Measurements from ENCODE around the gene LRSAM1. TPM values are rescaled to one million over a fixed set of nuclear protein-coding genes. Genes with fewer than 3 reads are reported as not detected.

Gene LRSAM1
- total RNA-seq, 4 donors from 2014 or later, result 13.0 to 24.7 (median 19.6) TPM

- TF ChIP-seq CTCF (IDR thresholded peaks at IDR 0.05; ENCODE audit: low read depth), result no peak
These were observed 31.4 kb downstream of the LRSAM1 start for GRCh38 chr9:127482662-127483061.

DNA sequence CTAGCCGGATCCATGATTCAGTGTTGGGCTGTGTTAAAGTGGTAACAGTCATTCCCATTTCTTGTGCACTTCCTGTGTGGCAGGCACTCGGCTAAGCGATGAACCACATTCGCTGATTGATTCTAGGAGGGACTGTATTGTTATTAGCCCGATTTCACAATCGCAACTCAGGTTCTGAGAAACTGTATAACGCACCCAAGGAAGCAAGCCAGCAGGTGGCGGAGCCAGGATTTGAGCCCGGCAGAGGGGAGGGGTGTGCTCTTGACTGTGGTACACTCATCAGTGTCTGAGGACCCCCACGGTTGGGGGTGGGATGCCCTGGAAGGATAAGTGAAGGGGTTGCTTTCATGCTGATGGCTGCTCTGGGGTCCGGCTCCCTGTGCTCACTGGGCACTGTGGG is 34.7 kb downstream of the LRSAM1 start:
- TF ChIP-seq CTCF (IDR thresholded peaks at IDR 0.05; ENCODE audit: low read depth), result no peak

DNA sequence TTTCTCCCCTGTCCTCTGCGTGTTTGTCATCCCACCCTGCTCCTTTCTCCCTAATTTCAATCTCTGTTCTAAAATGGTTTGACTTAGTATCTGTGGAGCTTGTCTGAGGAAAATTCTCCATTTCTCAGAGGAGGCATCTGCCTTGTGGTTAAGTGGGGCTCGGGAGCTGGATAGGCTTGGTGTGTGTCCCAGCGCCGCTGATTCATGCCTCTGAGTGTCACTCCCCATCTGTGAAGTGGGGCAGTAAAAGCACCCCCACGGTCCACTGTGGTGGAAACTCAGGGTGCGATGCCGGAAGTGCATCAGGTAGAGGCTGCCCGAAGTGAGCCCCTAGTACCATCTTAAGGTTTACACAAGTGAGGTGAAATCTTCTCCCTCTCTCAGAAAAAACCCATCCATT is 37.6 kb downstream of the LRSAM1 start:
- no peak for TF ChIP-seq CTCF (IDR thresholded peaks at IDR 0.05; ENCODE audit: low read depth)

GRCh38 chr9:127489471-127490115 is 38.3 kb downstream of the LRSAM1 start:
- no peak for TF ChIP-seq CTCF (IDR thresholded peaks at IDR 0.05; ENCODE audit: low read depth)

DNA sequence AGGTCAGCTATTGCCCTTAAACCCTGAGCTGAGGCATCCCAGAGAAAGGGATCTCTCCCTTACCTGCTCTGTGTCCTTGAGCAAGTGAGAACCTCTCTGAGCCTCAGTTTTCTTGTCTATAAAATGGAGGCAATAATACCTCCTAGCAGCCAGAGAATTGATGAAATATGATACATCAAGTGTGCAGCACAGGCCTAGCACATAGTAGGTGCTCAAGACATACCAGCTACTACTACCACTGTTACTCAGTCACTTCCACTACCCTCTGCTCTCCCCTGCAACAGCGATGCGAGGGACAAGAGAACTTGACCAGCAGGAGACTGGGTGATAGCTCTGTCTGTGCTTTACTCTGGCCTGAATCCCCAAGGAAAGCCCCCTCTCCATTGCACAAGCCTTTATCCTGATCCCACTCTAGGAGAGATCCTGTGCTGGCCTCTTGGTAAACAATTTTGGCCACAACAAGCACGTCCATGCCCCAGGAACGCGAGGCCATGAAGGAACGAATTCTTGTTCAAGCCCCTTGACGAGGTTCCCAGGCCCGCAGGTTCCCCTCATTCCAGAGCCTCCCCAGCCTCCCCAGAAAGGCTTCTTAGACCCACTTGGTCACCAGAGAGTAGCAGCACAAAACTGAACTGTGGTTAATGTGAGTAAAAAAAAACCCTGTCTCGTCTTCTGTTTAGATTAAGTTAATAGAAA is 39.4 kb downstream of the LRSAM1 start:
- TF ChIP-seq CTCF (IDR thresholded peaks at IDR 0.05; ENCODE audit: low read depth), result no peak

DNA sequence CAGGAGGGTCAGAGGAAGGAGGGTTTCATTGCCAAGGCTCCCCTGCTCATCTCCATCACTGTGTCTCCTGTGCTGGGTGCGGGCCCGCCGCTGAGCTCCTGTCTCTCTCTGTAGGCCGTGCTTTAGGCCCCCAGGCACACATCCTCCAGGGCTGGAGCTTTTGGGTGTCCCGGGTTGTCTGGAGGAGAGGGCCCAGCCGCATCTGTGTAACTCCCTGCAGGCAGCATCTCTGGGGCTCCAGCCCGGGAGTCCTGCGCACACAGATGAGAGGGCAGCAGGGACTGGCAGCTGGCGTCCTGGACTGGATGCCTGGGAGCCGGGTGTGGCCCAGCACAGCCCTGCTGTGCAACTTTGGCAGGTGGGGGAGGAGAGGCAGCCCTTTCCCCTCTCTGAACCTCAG is 40.2 kb downstream of the LRSAM1 start:
- no peak for TF ChIP-seq CTCF (IDR thresholded peaks at IDR 0.05; ENCODE audit: low read depth)

GRCh38 chr9:127492616-127493015 is 41.3 kb downstream of the LRSAM1 start:
- no peak for TF ChIP-seq CTCF (IDR thresholded peaks at IDR 0.05; ENCODE audit: low read depth)

Measured in subcutaneous adipose tissue (tissue), 4 donors.